Activated CD4-positive, alpha-beta T cell treated with anti-CD3 and anti-CD28 coated beads, Interleukin-2, amount 10 ng/mL, durations not matched to agents 24 days and 14 days (primary cell): Measurements from ENCODE around the gene SPATA21. TPM values are rescaled to one million over a fixed set of nuclear protein-coding genes. Genes with fewer than 3 reads are reported as not detected.
"Not testable (repeated sequence)": the region's sequence is repeated elsewhere in the genome, so short reads cannot be mapped to it uniquely, and the experiment has no call there.

Experiments
- DNase-seq: peaks from one replicate; pipeline ENCODE4 v3.0.0; 2022
- H3K27ac Mint-ChIP-seq: one replicate; pipeline ENCODE4 v1.8.0; 2022; ENCODE audit warnings: mild to moderate bottlenecking, mixed read lengths
- H3K27me3 Mint-ChIP-seq: one replicate; pipeline ENCODE4 v1.8.0; 2022; ENCODE audit warnings: mixed read lengths
- H3K36me3 Mint-ChIP-seq: one replicate; pipeline ENCODE4 v1.8.0; 2022; ENCODE audit warnings: low read depth, mild to moderate bottlenecking, mixed read lengths
- H3K4me1 Mint-ChIP-seq: one replicate; pipeline ENCODE4 v1.8.0; 2021; ENCODE audit warnings: mixed read lengths
- H3K4me3 Mint-ChIP-seq: one replicate; pipeline ENCODE4 v1.8.0; 2022; ENCODE audit warnings: mild to moderate bottlenecking, moderate library complexity, mixed read lengths
- H3K9me3 Mint-ChIP-seq: one replicate; pipeline ENCODE4 v1.8.0; 2021; ENCODE audit warnings: mixed read lengths
- intact Hi-C: fragments of 100-400 bp; cut with micrococcal nuclease; formaldehyde crosslinking; loops from one replicate; pipeline ENCODE4 v1.15.1; 2023
- total RNA-seq: library from RNA; stranded (reverse); gene quantifications from 2 replicates; pipeline ENCODE4 v1.2.3, GENCODE V29; 2022

SPATA21 gene
- total RNA-seq, 1 donor from 2014 or later, result not detected

DNA sequence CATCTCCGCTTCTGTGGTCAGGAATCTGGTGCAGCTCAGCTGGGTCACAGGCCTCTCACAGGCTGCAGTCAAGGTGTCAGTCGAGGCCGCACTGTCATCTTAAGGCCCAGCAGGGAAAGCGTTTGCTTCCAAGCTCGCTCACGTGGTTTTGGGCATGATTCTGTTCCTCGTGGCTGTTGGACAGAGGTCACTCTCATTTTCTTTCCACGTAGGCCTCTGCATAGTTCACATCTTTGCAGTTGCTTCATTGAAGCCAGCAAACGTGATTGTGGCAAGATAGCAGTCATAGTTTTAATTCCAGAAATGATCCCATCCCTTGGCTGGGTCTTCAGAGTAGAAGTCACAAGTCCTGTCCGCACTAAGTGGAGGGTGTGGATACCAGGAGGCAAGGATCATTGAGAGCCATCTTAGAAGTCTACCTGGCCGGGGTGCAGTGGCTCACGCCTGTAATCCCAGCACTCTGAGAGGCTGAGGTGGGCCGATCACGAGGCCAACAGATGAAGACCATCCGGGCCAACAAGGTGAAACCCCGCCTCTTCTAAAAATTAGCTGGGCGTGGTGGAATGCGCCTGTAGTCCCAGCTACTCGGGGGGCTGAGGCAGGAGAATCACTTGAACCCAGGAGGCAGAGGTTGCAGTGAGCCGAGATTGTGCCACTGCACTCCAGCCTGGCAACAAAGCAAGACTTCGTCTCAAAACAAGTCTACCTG lies 27.8 kb upstream of the SPATA21 start:
- DNase-seq, result no peak
- Mint-ChIP-seq H3K36me3 (peaks cover 55% of the 10 kb centered on the region), H3K9me3 (no peaks in the 10 kb centered on the region), H3K27ac (no peak overlapping the region), H3K4me1 (peaks cover 2% of the 10 kb centered on the region), H3K4me3 (no peak overlapping the region), H3K27me3 (no peaks in the 10 kb centered on the region)
- intact Hi-C loops, result no loop called here

DNA sequence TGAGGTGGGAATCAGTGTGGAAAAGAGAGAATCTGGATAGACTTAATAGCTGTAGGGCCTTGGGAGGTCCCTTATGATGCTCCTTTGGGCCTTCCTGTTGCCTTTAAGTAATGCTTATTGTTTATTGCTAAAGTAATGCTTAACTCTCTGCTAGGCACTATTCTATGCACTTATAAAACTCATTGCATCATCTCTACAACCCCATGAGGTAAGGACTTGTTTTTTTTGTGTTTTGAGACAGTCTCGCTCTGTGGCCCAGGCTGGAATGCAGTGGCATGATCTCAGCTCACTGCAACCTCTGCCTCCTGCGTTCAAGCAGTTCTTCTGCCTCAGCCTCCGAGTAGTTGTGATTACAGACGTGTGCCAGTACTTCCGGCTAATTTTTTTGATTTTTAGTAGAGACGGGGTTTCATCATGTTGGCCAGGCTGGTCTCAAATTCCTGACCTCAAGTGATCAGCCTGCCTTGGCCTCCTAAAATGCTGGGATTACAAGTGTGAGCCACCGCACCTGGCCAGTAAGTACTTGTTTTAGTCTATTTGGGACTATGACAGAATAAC lies 25.6 kb upstream of the SPATA21 start:
- DNase-seq, result no peak
- no peaks in the 10 kb centered on the region for H3K27me3 Mint-ChIP-seq
- H3K36me3 Mint-ChIP-seq, result peaks cover 59% of the 10 kb centered on the region
- H3K4me3 Mint-ChIP-seq, result no peak overlapping the region
- no peaks in the 10 kb centered on the region for H3K9me3 Mint-ChIP-seq
- peaks cover 2% of the 10 kb centered on the region for H3K4me1 Mint-ChIP-seq
- no peak overlapping the region for H3K27ac Mint-ChIP-seq
- intact Hi-C loops, result no loop called here

DNA sequence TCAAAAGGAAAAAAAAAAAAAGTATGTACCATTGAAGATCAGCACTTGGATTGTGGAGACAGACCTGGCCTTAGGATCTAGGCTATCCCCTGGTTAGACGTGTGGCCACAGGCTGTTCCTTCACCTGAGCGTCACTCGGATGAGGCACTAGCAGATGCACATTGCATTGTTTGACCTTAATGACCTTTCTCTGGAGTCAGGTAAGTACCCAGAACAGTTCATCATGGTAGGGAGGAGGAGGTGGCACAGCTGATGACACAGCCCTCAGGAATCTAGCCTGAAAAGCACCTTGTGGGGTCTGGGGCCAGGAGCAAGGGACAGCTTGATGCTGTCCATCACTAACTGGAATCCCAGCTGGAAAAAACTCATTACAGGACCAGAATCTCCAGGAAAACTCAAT lies 24.5 kb upstream of the SPATA21 start:
- Mint-ChIP-seq H3K9me3 (no peaks in the 10 kb centered on the region), H3K4me3 (no peak overlapping the region), H3K4me1 (no peaks in the 10 kb centered on the region), H3K27me3 (no peaks in the 10 kb centered on the region), H3K27ac (no peak overlapping the region), H3K36me3 (peaks cover 53% of the 10 kb centered on the region)
- no peak for DNase-seq
- intact Hi-C loops, result no loop called here

DNA sequence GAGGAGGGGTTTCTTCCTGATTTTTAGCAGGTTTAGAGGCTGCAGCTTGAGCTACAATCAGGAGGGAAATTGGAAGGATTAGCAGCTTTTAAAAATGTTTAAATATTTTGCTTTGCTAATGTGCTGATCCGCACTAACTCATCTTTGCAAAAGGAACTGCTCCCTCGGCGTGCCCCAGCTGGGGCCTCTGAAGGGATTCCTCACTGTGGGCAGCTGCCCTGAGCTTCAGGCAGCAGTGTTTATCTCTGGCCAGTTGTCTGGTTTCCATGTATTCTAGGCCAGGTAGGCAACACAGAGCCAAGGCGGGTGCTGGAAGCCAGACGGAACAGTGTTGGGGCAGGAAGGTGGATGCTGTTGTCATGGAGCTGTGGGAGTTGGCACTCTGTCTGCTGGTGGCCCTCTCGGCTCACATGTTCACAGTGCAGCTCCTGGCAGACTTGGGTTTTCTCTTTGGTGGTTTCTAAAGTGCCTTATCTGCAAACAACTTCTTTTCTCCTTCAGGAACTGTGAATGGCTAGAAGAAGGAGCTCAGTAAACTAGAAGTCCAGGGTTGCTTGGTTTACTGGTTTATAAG lies 22.2 kb upstream of the SPATA21 start:
- Mint-ChIP-seq H3K27me3 (no peaks in the 10 kb centered on the region), H3K4me3 (no peak overlapping the region), H3K9me3 (no peaks in the 10 kb centered on the region), H3K4me1 (no peaks in the 10 kb centered on the region), H3K27ac (no peak overlapping the region), H3K36me3 (peaks cover 59% of the 10 kb centered on the region)
- intact Hi-C loops, result no loop called here
- no peak for DNase-seq

DNA sequence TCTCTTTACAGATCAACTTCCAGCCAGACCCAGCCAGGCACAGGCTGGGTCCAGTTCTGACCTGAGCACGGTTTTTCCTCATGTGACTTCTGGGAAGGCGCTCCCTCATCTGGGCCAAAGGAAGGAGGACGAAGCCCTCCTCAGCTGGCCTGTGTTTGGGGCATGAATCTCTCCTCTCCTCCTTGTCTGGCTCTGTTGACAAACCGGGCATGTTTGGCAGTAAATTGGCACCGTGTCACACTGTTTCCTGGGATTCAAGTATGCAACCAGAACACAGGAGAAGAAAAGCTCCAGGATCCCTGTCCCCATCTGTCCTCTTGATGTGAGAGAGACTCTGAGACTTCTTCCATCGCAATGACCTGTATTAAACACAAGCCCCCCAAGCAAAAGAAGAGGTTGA lies 21.6 kb upstream of the SPATA21 start:
- intact Hi-C loops, result no loop called here
- H3K4me3 Mint-ChIP-seq, result no peak overlapping the region
- DNase-seq, result no peak
- no peaks in the 10 kb centered on the region for H3K27me3 Mint-ChIP-seq
- H3K27ac Mint-ChIP-seq, result no peak overlapping the region
- H3K4me1 Mint-ChIP-seq, result no peaks in the 10 kb centered on the region
- no peaks in the 10 kb centered on the region for H3K9me3 Mint-ChIP-seq
- peaks cover 58% of the 10 kb centered on the region for H3K36me3 Mint-ChIP-seq

DNA sequence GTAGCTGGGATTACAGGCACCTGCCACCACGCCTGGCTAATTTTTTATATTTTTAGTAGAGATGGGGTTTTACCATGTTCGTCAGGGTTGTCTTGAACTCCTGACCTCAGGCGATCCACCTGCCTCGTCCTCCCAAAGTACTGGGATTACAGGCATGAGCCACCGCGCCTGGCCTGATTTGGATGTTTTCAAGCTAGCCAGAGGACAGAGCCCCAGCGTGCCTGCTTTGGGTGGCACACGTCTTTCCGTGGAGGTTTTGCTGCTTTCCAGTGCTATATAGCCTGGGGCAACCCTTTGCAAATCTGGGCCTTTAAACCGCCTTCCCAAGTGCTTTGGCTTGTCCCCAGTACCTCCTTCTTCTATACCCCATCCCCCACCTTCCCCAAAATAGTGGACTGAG lies 18.9 kb upstream of the SPATA21 start:
- peaks cover 63% of the 10 kb centered on the region for H3K36me3 Mint-ChIP-seq
- not testable (repeated sequence) for H3K4me3 Mint-ChIP-seq

DNA sequence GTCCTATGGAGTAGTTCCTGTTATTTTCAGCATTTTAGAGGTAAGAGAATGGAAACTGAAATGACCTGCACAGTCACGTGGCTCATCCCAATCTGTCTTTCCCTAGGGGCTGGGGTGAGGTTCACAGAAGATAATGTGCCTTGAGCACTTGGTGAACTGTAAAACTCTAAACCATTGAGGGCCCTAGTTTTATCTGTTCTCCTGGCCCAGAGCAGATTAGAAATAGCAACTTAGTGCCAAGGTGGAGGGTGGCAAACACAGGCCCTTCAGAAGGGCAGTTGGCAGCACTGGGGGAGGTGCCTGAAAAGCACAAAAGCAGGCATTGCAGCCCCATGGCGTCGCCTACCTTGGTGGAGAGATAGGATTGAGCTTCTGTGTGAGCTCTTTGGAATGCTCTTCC lies 17.7 kb upstream of the SPATA21 start:
- H3K4me1 Mint-ChIP-seq, DNase-seq, H3K4me3 Mint-ChIP-seq, H3K27ac Mint-ChIP-seq, H3K27me3 Mint-ChIP-seq, H3K9me3 Mint-ChIP-seq, intact Hi-C loops: not testable (repeated sequence)
- H3K36me3 Mint-ChIP-seq, result peaks cover 62% of the 10 kb centered on the region

More for the DNA sequence above, 18.9 kb upstream of the SPATA21 start:
- H3K27ac Mint-ChIP-seq, intact Hi-C loops, H3K27me3 Mint-ChIP-seq, H3K4me1 Mint-ChIP-seq, DNase-seq, H3K9me3 Mint-ChIP-seq: not testable (repeated sequence)

DNA sequence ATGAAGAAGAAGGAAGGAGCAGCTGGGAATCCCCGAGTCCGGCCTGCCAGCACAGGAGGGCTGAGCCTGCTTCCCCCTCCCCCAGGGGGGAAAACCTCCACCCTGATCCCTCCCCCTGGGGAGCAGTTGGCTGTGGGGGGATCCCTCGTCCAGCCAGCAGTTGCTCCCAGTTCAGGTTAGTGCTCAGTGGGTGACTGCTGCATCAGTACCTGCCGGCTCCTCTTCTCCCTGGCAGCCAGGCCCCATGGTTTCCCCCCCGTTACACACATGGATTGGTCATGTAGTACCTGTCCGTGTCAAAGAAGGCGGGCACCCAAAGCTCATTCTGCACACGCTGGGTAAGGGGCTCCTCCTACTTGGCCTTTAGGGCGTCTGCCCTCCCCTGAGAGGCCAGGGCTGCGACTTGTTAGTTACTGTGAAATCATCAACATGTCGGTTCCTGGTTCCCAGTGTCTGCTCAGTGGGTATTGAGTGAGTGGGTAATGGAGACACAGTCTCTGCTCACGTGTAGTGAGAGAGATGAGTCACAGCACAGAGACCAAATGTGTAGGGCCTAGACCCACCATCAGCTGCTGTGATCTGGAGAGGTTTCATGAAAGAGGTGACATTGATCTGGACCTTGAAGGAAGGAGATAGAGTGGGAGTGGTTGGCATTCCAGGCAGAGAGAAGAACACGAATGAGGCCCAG lies 14.8 kb upstream of the SPATA21 start:
- intact Hi-C loops, result no loop called here
- Mint-ChIP-seq H3K27ac (no peak overlapping the region), H3K4me1 (peaks cover 17% of the 10 kb centered on the region), H3K9me3 (no peaks in the 10 kb centered on the region), H3K4me3 (no peak overlapping the region), H3K36me3 (peaks cover 77% of the 10 kb centered on the region), H3K27me3 (no peaks in the 10 kb centered on the region)
- DNase-seq, result no peak

DNA sequence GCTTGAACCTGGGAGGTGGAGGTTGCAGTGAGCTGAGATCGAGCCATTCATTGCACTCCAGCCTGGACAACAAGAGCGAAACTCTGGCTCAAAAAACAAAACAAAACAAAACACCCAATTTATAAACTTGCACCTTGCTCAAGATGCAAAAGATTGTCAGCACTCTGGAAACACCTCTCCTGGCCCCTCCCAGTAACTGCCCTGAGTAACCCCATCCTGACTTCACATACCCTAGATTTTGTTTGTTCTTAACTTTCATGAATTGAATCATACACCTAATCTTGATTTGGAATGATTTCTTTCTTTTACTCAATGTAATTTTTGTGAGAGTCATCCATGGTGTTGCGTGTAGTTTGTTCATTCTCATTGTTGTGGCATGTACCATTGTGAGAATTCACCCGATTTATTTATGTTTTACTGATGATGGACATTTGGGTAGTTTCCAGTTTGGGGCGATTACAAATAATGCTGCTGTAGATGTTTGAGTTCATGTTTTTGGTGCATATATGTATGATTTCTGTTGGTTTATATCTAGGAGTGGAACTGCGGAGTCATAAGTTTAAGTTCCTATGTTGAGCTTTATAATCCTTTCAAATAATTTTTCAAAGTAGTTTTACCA lies 13.7 kb upstream of the SPATA21 start:
- DNase-seq, result no peak
- Mint-ChIP-seq H3K4me1 (peaks cover 17% of the 10 kb centered on the region), H3K27me3 (no peaks in the 10 kb centered on the region), H3K27ac (no peak overlapping the region), H3K9me3 (no peaks in the 10 kb centered on the region), H3K36me3 (peaks cover 74% of the 10 kb centered on the region), H3K4me3 (no peak overlapping the region)
- intact Hi-C loops, result no loop called here

DNA sequence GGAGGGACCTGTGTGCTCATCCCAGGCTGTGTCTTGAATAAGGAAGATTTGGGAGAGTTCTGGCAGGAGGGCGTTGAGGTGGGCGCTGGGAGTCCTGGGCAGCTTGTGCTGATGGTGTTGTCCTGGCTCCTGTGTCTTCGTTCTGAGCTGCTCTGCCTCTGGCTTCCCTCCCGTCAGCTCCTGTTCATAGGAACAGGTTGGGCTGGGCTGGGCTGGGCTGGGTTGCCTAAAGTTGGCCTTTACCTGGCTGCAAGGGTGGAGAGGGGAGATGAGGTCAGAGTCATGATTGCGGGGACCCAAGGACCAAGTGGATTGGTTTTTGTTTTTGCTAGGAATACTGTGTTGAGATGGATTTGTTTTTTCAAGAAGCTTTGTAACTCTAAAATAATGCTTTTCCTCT lies 12.4 kb upstream of the SPATA21 start:
- Mint-ChIP-seq H3K36me3 (peaks cover 70% of the 10 kb centered on the region), H3K27me3 (no peaks in the 10 kb centered on the region), H3K9me3 (no peaks in the 10 kb centered on the region), H3K4me3 (no peak overlapping the region), H3K27ac (peak overlapping the region; percentile 39), H3K4me1 (peaks cover 17% of the 10 kb centered on the region)
- intact Hi-C loops, result no loop called here
- DNase-seq, result no peak

DNA sequence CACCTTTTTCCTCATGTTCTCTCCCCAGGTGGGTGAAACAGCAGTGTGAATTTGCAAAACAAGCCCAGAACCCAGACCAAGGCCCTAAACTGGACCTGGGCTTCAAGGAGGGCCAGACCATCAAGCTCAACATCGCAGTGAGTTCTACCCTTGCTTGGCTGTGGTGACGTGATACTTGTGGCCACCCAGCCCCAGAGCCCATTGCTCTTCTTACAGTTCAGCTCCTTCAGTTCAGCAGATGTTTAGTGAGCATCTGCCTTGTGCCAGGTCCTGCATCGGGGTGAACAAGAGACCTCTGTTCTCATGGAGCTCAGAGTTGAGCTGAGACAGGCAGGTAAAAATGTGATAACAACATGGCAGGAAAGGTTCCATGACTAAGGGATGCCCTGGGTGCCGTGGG lies 11.8 kb upstream of the SPATA21 start:
- H3K27ac Mint-ChIP-seq, result peak overlapping the region; percentile 39
- H3K27me3 Mint-ChIP-seq, result no peaks in the 10 kb centered on the region
- no peaks in the 10 kb centered on the region for H3K9me3 Mint-ChIP-seq
- intact Hi-C loops, result no loop called here
- no peak for DNase-seq
- peaks cover 72% of the 10 kb centered on the region for H3K36me3 Mint-ChIP-seq
- no peak overlapping the region for H3K4me3 Mint-ChIP-seq
- H3K4me1 Mint-ChIP-seq, result peaks cover 20% of the 10 kb centered on the region

DNA sequence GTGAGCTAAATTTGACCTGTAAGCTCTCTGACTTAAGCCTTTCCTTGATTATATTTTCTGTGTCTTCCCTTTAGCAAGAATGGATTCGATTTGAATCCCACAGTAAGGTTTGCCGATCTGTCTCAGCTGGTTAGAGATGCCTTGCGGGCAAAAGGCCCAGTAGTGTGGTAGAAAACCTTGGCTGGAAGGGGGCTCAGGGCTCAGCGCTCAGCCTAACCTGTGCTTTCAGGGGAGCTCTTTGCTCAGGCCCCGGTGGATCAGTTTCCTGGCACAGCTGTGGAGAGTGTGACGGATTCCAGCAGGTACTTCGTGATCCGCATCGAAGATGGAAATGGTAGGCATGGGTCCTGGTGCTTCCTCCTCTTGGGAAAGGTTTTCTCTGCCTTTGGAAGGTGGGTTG lies 10.4 kb upstream of the SPATA21 start:
- H3K9me3 Mint-ChIP-seq, result no peaks in the 10 kb centered on the region
- H3K27ac Mint-ChIP-seq, result no peak overlapping the region
- no peaks in the 10 kb centered on the region for H3K27me3 Mint-ChIP-seq
- peaks cover 27% of the 10 kb centered on the region for H3K4me1 Mint-ChIP-seq
- intact Hi-C loops, result no loop called here
- H3K4me3 Mint-ChIP-seq, result no peak overlapping the region
- no peak for DNase-seq
- peaks cover 75% of the 10 kb centered on the region for H3K36me3 Mint-ChIP-seq

DNA sequence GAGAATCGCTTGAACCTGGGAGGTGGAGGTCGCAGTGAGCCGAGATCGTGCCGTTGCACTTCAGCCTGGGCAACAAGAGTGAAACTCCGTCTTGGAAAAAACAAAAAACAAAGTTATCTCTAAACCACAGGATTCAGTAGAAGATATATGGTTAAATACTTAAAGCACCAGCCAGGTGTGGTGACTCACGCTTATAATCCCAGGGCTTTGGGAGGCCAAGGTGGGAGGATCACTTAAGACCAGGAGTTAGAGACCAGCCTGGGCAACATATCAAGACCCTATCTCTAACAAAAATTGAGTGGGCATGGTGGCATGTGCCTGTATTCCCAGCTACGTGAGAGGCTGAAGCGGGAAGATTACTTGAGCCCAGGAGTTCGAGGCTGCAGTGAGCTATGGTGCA lies 8.9 kb upstream of the SPATA21 start:
- H3K4me1 Mint-ChIP-seq, result peaks cover 33% of the 10 kb centered on the region
- intact Hi-C loops, result no loop called here
- no peak overlapping the region for H3K4me3 Mint-ChIP-seq
- H3K36me3 Mint-ChIP-seq, result peaks cover 67% of the 10 kb centered on the region
- H3K27ac Mint-ChIP-seq, result no peak overlapping the region
- H3K27me3 Mint-ChIP-seq, result no peaks in the 10 kb centered on the region
- no peak for DNase-seq
- H3K9me3 Mint-ChIP-seq, result no peaks in the 10 kb centered on the region

DNA sequence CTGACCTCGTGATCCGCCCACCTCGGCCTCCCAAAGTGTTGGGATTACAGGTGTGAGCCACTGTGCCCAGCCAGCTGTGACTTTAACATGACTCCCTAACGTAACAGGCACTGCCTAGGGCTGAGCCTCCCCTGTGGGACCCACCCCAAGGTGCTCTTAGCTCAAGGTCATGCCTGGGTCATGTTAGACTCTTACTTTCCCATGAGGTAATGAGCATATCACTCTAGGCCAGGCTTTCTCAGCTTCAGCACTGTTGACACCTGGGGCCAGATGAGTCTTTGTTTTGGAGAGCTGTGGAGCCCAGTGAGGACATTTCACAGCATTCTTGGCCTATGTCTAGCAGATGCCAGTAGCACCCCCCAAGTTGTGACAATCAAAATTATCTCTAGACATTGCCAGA lies 7.8 kb upstream of the SPATA21 start:
- intact Hi-C loops, result no loop called here
- no peak for DNase-seq
- no peak overlapping the region for H3K27ac Mint-ChIP-seq
- H3K36me3 Mint-ChIP-seq, result peaks cover 63% of the 10 kb centered on the region
- no peaks in the 10 kb centered on the region for H3K9me3 Mint-ChIP-seq
- H3K4me3 Mint-ChIP-seq, result no peak overlapping the region
- H3K4me1 Mint-ChIP-seq, result peaks cover 33% of the 10 kb centered on the region
- no peaks in the 10 kb centered on the region for H3K27me3 Mint-ChIP-seq
